K562 (cell line): ENCODE results near the gene SRBD1.

Source experiments
- AFF4 ChIP-seq: sonication (generic); formaldehyde crosslinking; IDR thresholded peaks from 2 replicates; pipeline ENCODE4 v1.8.0; 2023; ENCODE audit warnings: mild to moderate bottlenecking, missing genetic modification reagents
- ARNT ChIP-seq, 2 experiments: fragments of 450-650 bp; IDR thresholded peaks; 2 replicates each; pipeline ENCODE4 v1.6.1; 2016; ENCODE audit warnings: mild to moderate bottlenecking in 1 of 2
- CTCF ChIP-seq, 3 experiments: IDR thresholded peaks in 2 of 3; conservative IDR thresholded peaks in 1 of 3; 2 replicates each; pipeline ENCODE4 v1.5.1; 2011 to 2012; ENCODE audit warnings: low read length in 3 of 3, mild to moderate bottlenecking in 3 of 3, control low read depth in 2 of 3, improper control_type of control experiment in 1 of 3, inconsistent platforms in 1 of 3, low read depth in 1 of 3, mixed read lengths in 1 of 3, moderate library complexity in 1 of 3; ENCODE audit not compliant: insufficient read depth in 2 of 3
- GATA2 ChIP-seq: sonication (generic); formaldehyde crosslinking; IDR thresholded peaks from 2 replicates; pipeline ENCODE4 v1.4.0; 2020; ENCODE audit warnings: mild to moderate bottlenecking, missing genetic modification reagents
- MLX ChIP-seq, 2 experiments: fragments of 450-650 bp in 1 of 2; sonication (generic) in 1 of 2; formaldehyde crosslinking; conservative IDR thresholded peaks; 2 replicates each; pipeline versions ENCODE4 v1.4.0 to v1.8.1; 2020 to 2022; ENCODE audit warnings: mild to moderate bottlenecking in 1 of 2, missing genetic modification reagents in 1 of 2
- NFIC ChIP-seq: fragments of 450-650 bp; IDR thresholded peaks from 2 replicates; pipeline ENCODE4 v1.6.1; 2017; ENCODE audit warnings: mild to moderate bottlenecking, inconsistent platforms
- SREBF2 ChIP-seq: sonication (generic); formaldehyde crosslinking; IDR thresholded peaks from 2 replicates; pipeline ENCODE4 v1.4.0; 2020; ENCODE audit warnings: mild to moderate bottlenecking, missing genetic modification reagents
- ZBTB12 ChIP-seq: fragments of 250-450 bp; sonication (Bioruptor Pico); IDR thresholded peaks from 2 replicates; pipeline ENCODE4 v1.4.0; 2020
- ZNF408 ChIP-seq: fragments of 250-450 bp; sonication (Bioruptor Pico); IDR thresholded peaks from 2 replicates; pipeline ENCODE4 v1.4.0; 2020; ENCODE audit warnings: low read depth, mild to moderate bottlenecking, moderate library complexity

GRCh38 chr2:45450634-45451033 lies 160.4 kb downstream of the SRBD1 start:
- TF ChIP-seq ARNT (IDR thresholded peaks at IDR 0.05): no peak
- TF ChIP-seq CTCF (IDR thresholded peaks at IDR 0.05 in 2 of 3, conservative IDR thresholded peaks at IDR 0.05 in 1 of 3; ENCODE audit: insufficient read depth in 2 of 3, low read depth in 1 of 3, low read length in 3 of 3): no peak
- TF ChIP-seq NFIC: no peak
- no peak for TF ChIP-seq SREBF2
- no peak for TF ChIP-seq GATA2 (CRISPR knock-in tag)
- TF ChIP-seq MLX (CRISPR knock-in tag; conservative IDR thresholded peaks at IDR 0.05): no peak
- TF ChIP-seq AFF4 (CRISPR knock-in tag): no peak
- TF ChIP-seq ZNF408 (CRISPR knock-in tag): no peak
- TF ChIP-seq ZBTB12 (CRISPR knock-in tag): no peak
